WTC11 (cell line): ENCODE results near the gene CBR1. TPM values are rescaled to one million over a fixed set of nuclear protein-coding genes. Genes with fewer than 3 reads are reported as not detected.

ENCODE experiments used
- ATAC-seq: fragments of 200-7000 bp; cut with Tn5 transposase; 2 replicates; pipeline ENCODE4 v1.10.0; 2021; ENCODE audit warnings: mild to moderate bottlenecking, moderate library complexity
- CTCF ChIA-PET: fragments of 300-600 bp; sonication (Branson Sonifier 250); formaldehyde crosslinking; loops from one replicate; lab custom pipeline; 2021; ENCODE audit warnings: antibody characterized with exemption; lab: Charles Lee
- POLR2A ChIA-PET: fragments of 350-600 bp; sonication (Branson Sonifier 250); formaldehyde crosslinking; loops from one replicate; lab custom pipeline; 2021; ENCODE audit warnings: antibody characterized with exemption; lab: Charles Lee
- DNase-seq: peaks from one replicate; pipeline ENCODE4 v3.0.0; 2021; ENCODE audit warnings: low spot score
- H3K27ac Mint-ChIP-seq: 2 replicates; pipeline ENCODE4 v1.8.0; 2021; ENCODE audit warnings: mixed read lengths
- H3K27me3 Mint-ChIP-seq: 2 replicates; pipeline ENCODE4 v1.8.0; 2021; ENCODE audit warnings: low read depth, mild to moderate bottlenecking, moderate library complexity, mixed read lengths
- H3K36me3 Mint-ChIP-seq: 2 replicates; pipeline ENCODE4 v1.8.0; 2021; ENCODE audit warnings: mixed read lengths
- H3K4me1 Mint-ChIP-seq: 2 replicates; pipeline ENCODE4 v1.8.0; 2022; ENCODE audit warnings: mixed read lengths
- H3K4me3 Mint-ChIP-seq: 2 replicates; pipeline ENCODE4 v1.8.0; 2021; ENCODE audit warnings: mild to moderate bottlenecking, moderate library complexity, mixed read lengths
- H3K9me3 Mint-ChIP-seq: 2 replicates; pipeline ENCODE4 v1.8.0; 2021; ENCODE audit warnings: mixed read lengths
- CREM ChIP-seq: sonication (generic); formaldehyde crosslinking; IDR thresholded peaks from 2 replicates; pipeline ENCODE4 v1.8.1; 2022; ENCODE audit warnings: mild to moderate bottlenecking, missing genetic modification reagents, moderate library complexity
- ESRRA ChIP-seq: sonication (generic); formaldehyde crosslinking; IDR thresholded peaks from 2 replicates; pipeline ENCODE4 v1.8.1; 2022; ENCODE audit warnings: mild to moderate bottlenecking, missing genetic modification reagents, borderline replicate concordance
- FOXP1 ChIP-seq: sonication (generic); formaldehyde crosslinking; IDR thresholded peaks from 2 replicates; pipeline ENCODE4 v1.8.0; 2022; ENCODE audit warnings: missing genetic modification reagents, mild to moderate bottlenecking, moderate library complexity, borderline replicate concordance
- GRHL2 ChIP-seq: fragments of 250-450 bp; sonication (Bioruptor Pico); IDR thresholded peaks from 2 replicates; pipeline ENCODE4 v1.8.0; 2022; ENCODE audit warnings: mild to moderate bottlenecking, moderate library complexity; ENCODE audit not compliant: insufficient replicate concordance, severe bottlenecking
- OVOL2 ChIP-seq: fragments of 250-450 bp; sonication (Bioruptor Pico); IDR thresholded peaks from 2 replicates; pipeline ENCODE4 v1.9.0; 2021; ENCODE audit warnings: mild to moderate bottlenecking, borderline replicate concordance
- PRRX2 ChIP-seq: fragments of 250-450 bp; sonication (Bioruptor Pico); IDR thresholded peaks from 2 replicates; pipeline ENCODE4 v1.8.0; 2021; ENCODE audit warnings: mild to moderate bottlenecking
- SMAD3 ChIP-seq: sonication (generic); formaldehyde crosslinking; IDR thresholded peaks from 2 replicates; pipeline ENCODE4 v1.8.0; 2022; ENCODE audit warnings: missing genetic modification reagents, mild to moderate bottlenecking, borderline replicate concordance
- SMAD4 ChIP-seq: sonication (generic); formaldehyde crosslinking; IDR thresholded peaks from 2 replicates; pipeline ENCODE4 v1.8.0; 2022; ENCODE audit warnings: mild to moderate bottlenecking, missing genetic modification reagents
- ZBTB21 ChIP-seq: sonication (generic); formaldehyde crosslinking; IDR thresholded peaks from 2 replicates; pipeline ENCODE4 v1.8.1; 2023; ENCODE audit warnings: mild to moderate bottlenecking, missing genetic modification reagents, borderline replicate concordance
- ZNF121 ChIP-seq: sonication (generic); formaldehyde crosslinking; IDR thresholded peaks from 2 replicates; pipeline ENCODE4 v1.8.0; 2023; ENCODE audit warnings: missing genetic modification reagents
- ZNF263 ChIP-seq: sonication (generic); formaldehyde crosslinking; IDR thresholded peaks from 2 replicates; pipeline ENCODE4 v1.8.1; 2022; ENCODE audit warnings: low read depth, mild to moderate bottlenecking, moderate library complexity, missing genetic modification reagents
- ZNF317 ChIP-seq: sonication (generic); formaldehyde crosslinking; IDR thresholded peaks from 2 replicates; pipeline ENCODE4 v1.8.1; 2023; ENCODE audit warnings: low read depth, mild to moderate bottlenecking, moderate library complexity, missing genetic modification reagents, borderline replicate concordance
- total RNA-seq: library from RNA; stranded (reverse); gene quantifications from 3 replicates; pipeline ENCODE4 v1.2.3, GENCODE V29; 2021
- TF ChIP-seq, protein P1 (sequence below): sonication (generic); formaldehyde crosslinking; IDR thresholded peaks from 2 replicates; pipeline ENCODE4 v1.8.1; 2023; ENCODE audit warnings: mild to moderate bottlenecking, missing genetic modification reagents, borderline replicate concordance
- TF ChIP-seq, protein P2 (sequence below): sonication (generic); formaldehyde crosslinking; IDR thresholded peaks from 2 replicates; pipeline ENCODE4 v1.8.1; 2023; ENCODE audit warnings: mild to moderate bottlenecking, moderate library complexity, missing genetic modification reagents
- TF ChIP-seq, protein P3 (sequence below): sonication (generic); formaldehyde crosslinking; IDR thresholded peaks from 2 replicates; pipeline ENCODE4 v1.8.1; 2023; ENCODE audit warnings: mild to moderate bottlenecking, missing genetic modification reagents
- TF ChIP-seq, protein P4 (sequence below): sonication (generic); formaldehyde crosslinking; IDR thresholded peaks from 2 replicates; pipeline ENCODE4 v1.8.0; 2023; ENCODE audit warnings: missing genetic modification reagents
- TF ChIP-seq, protein P5 (sequence below): sonication (generic); formaldehyde crosslinking; IDR thresholded peaks from 2 replicates; pipeline ENCODE4 v1.8.1; 2022; ENCODE audit warnings: low read depth, missing genetic modification reagents, borderline replicate concordance
- TF ChIP-seq, protein P6 (sequence below): sonication (generic); formaldehyde crosslinking; IDR thresholded peaks from 2 replicates; pipeline ENCODE4 v1.8.1; 2023; ENCODE audit warnings: mild to moderate bottlenecking, missing genetic modification reagents
- TF ChIP-seq, protein P7 (sequence below): fragments of 200-600 bp; IDR thresholded peaks from 2 replicates; pipeline ENCODE4 v1.8.0; 2022; ENCODE audit warnings: antibody characterized with exemption

The CBR1 gene
- total RNA-seq, 1 experiment from 2014 or later = 167 TPM

DNA sequence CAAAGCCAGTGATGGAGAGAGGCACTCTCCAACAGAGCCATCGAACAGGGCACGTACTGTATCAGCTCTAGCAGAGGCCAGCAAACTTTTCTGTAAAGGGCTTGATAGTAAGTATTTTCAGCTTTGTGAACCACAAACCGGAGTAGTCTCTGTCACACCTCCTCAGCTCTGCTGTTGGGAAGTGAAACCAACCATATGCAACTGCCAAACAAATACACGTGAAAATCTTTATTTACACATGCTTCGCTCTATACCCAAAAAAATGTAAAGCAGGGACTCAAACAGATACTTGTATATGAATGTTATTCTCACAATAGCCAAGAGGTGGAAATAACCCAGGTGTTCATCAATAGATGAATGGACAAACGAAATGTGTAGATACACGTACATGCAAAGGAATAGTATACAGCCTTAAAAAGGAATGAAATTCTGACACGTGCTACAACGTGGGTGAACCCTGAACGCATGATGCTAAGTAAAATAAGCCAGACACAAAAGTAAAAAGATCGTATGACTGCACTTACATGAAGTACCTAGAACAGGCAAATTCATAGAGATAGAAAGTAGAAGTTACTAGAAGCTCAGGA is 48.5 kb upstream of the CBR1 start:
- DNase-seq (no peak), ATAC-seq (no peak)
- Mint-ChIP-seq H3K9me3 (peaks cover 12% of the 10 kb centered on the region), H3K4me3 (no peak overlapping the region), H3K27me3 (no peaks in the 10 kb centered on the region), H3K27ac (no peak overlapping the region), H3K36me3 (peaks cover 11% of the 10 kb centered on the region), H3K4me1 (no peaks in the 10 kb centered on the region)
- TF ChIP-seq, protein P1, sequence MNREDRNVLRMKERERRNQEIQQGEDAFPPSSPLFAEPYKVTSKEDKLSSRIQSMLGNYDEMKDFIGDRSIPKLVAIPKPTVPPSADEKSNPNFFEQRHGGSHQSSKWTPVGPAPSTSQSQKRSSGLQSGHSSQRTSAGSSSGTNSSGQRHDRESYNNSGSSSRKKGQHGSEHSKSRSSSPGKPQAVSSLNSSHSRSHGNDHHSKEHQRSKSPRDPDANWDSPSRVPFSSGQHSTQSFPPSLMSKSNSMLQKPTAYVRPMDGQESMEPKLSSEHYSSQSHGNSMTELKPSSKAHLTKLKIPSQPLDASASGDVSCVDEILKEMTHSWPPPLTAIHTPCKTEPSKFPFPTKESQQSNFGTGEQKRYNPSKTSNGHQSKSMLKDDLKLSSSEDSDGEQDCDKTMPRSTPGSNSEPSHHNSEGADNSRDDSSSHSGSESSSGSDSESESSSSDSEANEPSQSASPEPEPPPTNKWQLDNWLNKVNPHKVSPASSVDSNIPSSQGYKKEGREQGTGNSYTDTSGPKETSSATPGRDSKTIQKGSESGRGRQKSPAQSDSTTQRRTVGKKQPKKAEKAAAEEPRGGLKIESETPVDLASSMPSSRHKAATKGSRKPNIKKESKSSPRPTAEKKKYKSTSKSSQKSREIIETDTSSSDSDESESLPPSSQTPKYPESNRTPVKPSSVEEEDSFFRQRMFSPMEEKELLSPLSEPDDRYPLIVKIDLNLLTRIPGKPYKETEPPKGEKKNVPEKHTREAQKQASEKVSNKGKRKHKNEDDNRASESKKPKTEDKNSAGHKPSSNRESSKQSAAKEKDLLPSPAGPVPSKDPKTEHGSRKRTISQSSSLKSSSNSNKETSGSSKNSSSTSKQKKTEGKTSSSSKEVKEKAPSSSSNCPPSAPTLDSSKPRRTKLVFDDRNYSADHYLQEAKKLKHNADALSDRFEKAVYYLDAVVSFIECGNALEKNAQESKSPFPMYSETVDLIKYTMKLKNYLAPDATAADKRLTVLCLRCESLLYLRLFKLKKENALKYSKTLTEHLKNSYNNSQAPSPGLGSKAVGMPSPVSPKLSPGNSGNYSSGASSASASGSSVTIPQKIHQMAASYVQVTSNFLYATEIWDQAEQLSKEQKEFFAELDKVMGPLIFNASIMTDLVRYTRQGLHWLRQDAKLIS (CRISPR knock-in tag) = no peak
- no peak for TF ChIP-seq SMAD4 (CRISPR knock-in tag)
- TF ChIP-seq, protein P2, sequence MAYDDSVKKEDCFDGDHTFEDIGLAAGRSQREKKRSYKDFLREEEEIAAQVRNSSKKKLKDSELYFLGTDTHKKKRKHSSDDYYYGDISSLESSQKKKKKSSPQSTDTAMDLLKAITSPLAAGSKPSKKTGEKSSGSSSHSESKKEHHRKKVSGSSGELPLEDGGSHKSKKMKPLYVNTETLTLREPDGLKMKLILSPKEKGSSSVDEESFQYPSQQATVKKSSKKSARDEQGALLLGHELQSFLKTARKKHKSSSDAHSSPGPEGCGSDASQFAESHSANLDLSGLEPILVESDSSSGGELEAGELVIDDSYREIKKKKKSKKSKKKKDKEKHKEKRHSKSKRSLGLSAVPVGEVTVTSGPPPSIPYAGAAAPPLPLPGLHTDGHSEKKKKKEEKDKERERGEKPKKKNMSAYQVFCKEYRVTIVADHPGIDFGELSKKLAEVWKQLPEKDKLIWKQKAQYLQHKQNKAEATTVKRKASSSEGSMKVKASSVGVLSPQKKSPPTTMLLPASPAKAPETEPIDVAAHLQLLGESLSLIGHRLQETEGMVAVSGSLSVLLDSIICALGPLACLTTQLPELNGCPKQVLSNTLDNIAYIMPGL (CRISPR knock-in tag) = no peak
- TF ChIP-seq FOXP1 = no peak
- TF ChIP-seq, protein P3, sequence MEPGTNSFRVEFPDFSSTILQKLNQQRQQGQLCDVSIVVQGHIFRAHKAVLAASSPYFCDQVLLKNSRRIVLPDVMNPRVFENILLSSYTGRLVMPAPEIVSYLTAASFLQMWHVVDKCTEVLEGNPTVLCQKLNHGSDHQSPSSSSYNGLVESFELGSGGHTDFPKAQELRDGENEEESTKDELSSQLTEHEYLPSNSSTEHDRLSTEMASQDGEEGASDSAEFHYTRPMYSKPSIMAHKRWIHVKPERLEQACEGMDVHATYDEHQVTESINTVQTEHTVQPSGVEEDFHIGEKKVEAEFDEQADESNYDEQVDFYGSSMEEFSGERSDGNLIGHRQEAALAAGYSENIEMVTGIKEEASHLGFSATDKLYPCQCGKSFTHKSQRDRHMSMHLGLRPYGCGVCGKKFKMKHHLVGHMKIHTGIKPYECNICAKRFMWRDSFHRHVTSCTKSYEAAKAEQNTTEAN (CRISPR knock-in tag) = no peak
- TF ChIP-seq ZNF317 (CRISPR knock-in tag) = no peak
- TF ChIP-seq, protein P4, sequence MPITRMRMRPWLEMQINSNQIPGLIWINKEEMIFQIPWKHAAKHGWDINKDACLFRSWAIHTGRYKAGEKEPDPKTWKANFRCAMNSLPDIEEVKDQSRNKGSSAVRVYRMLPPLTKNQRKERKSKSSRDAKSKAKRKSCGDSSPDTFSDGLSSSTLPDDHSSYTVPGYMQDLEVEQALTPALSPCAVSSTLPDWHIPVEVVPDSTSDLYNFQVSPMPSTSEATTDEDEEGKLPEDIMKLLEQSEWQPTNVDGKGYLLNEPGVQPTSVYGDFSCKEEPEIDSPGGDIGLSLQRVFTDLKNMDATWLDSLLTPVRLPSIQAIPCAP = no peak
- POLR2A ChIA-PET = no interaction called here
- CTCF ChIA-PET = no interaction called here

DNA sequence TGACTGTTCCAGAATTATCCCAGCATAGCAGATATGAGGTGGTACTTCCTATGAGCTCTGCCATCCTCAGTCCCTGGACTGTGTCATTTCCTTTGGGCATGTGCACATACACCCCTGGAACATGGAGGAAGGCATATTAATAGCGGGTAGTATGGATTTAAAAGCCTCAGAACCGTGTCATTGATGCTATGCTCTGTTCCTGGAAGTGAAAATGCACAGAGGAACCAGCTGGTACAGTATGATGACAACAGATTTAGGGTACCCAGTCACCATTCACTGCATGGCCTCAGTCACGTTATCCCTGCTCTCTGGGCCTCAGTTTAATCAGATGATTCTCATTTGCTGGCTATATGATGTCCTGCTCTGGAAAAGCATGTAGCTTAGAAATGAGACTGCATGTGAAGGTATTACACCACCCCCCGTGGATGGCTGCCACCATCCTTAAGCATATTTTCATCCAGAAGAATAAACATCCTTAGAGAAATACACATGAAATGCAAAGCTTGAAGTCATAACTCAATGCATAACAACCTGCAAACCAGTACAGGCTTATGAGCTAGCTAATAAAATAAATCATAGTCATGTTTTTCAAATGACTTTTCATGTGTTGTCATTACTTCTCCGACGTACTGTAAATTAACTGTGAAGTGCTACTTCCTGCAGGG is 47.3 kb upstream of the CBR1 start:
- H3K9me3 Mint-ChIP-seq = peaks cover 12% of the 10 kb centered on the region
- H3K36me3 Mint-ChIP-seq = peaks cover 11% of the 10 kb centered on the region
- ChIA-PET CTCF (interaction anchor here (1.2 kb wide), 1 partner anchor 1277 kb away, joined by 3 read pairs; no protein-coding TSS in a partner anchor), POLR2A (no interaction called here)
- no peaks in the 10 kb centered on the region for H3K4me1 Mint-ChIP-seq
- H3K27me3 Mint-ChIP-seq = no peaks in the 10 kb centered on the region
- ATAC-seq (no peak), DNase-seq (no peak)
- H3K4me3 Mint-ChIP-seq = no peak overlapping the region
- no peak overlapping the region for H3K27ac Mint-ChIP-seq
- TF ChIP-seq ZNF121 (CRISPR knock-in tag) = no peak
- TF ChIP-seq, protein P5, sequence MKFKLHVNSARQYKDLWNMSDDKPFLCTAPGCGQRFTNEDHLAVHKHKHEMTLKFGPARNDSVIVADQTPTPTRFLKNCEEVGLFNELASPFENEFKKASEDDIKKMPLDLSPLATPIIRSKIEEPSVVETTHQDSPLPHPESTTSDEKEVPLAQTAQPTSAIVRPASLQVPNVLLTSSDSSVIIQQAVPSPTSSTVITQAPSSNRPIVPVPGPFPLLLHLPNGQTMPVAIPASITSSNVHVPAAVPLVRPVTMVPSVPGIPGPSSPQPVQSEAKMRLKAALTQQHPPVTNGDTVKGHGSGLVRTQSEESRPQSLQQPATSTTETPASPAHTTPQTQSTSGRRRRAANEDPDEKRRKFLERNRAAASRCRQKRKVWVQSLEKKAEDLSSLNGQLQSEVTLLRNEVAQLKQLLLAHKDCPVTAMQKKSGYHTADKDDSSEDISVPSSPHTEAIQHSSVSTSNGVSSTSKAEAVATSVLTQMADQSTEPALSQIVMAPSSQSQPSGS (CRISPR knock-in tag) = no peak
- TF ChIP-seq CREM (CRISPR knock-in tag) = no peak
- TF ChIP-seq, protein P4 = no peak
- TF ChIP-seq ZBTB21 = no peak
- no peak for TF ChIP-seq GRHL2 (CRISPR knock-in tag)
- TF ChIP-seq SMAD3 = no peak
- no peak for TF ChIP-seq ZNF317 (CRISPR knock-in tag)
- TF ChIP-seq, protein P6, sequence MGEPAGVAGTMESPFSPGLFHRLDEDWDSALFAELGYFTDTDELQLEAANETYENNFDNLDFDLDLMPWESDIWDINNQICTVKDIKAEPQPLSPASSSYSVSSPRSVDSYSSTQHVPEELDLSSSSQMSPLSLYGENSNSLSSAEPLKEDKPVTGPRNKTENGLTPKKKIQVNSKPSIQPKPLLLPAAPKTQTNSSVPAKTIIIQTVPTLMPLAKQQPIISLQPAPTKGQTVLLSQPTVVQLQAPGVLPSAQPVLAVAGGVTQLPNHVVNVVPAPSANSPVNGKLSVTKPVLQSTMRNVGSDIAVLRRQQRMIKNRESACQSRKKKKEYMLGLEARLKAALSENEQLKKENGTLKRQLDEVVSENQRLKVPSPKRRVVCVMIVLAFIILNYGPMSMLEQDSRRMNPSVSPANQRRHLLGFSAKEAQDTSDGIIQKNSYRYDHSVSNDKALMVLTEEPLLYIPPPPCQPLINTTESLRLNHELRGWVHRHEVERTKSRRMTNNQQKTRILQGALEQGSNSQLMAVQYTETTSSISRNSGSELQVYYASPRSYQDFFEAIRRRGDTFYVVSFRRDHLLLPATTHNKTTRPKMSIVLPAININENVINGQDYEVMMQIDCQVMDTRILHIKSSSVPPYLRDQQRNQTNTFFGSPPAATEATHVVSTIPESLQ (CRISPR knock-in tag) = no peak
- no peak for TF ChIP-seq ZNF263 (CRISPR knock-in tag)
- TF ChIP-seq OVOL2 (CRISPR knock-in tag) = no peak
- TF ChIP-seq, protein P7, sequence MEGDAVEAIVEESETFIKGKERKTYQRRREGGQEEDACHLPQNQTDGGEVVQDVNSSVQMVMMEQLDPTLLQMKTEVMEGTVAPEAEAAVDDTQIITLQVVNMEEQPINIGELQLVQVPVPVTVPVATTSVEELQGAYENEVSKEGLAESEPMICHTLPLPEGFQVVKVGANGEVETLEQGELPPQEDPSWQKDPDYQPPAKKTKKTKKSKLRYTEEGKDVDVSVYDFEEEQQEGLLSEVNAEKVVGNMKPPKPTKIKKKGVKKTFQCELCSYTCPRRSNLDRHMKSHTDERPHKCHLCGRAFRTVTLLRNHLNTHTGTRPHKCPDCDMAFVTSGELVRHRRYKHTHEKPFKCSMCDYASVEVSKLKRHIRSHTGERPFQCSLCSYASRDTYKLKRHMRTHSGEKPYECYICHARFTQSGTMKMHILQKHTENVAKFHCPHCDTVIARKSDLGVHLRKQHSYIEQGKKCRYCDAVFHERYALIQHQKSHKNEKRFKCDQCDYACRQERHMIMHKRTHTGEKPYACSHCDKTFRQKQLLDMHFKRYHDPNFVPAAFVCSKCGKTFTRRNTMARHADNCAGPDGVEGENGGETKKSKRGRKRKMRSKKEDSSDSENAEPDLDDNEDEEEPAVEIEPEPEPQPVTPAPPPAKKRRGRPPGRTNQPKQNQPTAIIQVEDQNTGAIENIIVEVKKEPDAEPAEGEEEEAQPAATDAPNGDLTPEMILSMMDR = no peak
- no peak for TF ChIP-seq PRRX2 (CRISPR knock-in tag)
- TF ChIP-seq ESRRA (CRISPR knock-in tag) = no peak
